GM19324 (cell line): ENCODE measurements around the gene TNFRSF9.
"Not testable (repeated sequence)": the region's sequence is repeated elsewhere in the genome, so short reads cannot be mapped to it uniquely, and the experiment has no call there.

Experiments
- ATAC-seq: cut with Tn5 transposase; IDR thresholded peaks from one replicate; pipeline ENCODE4 v1.9.1; 2021; ENCODE audit warnings: mild to moderate bottlenecking, moderate library complexity; ENCODE audit not compliant: unreplicated experiment, low FRiP score

Gene TNFRSF9

DNA sequence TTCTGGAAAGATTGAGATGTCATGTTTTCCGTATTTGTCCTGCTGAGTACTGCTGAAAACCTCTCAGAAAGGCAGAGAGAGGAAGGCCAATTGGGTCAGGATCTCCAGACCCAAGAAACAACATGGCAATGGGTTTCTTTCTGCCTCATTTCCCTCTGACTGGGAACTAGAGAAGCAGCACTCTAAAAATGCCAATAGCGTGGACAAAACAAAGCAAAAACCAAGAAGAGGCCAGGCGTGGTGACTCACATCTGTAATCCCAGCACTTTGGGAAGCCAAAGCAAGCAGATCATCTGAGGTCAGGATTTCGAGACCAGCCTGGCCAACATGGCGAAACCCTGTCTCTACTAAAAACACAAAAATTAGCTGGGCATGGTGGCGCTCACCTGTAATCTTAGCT, 18.3 kb downstream of the TNFRSF9 start:
- ATAC-seq, result no peak

DNA sequence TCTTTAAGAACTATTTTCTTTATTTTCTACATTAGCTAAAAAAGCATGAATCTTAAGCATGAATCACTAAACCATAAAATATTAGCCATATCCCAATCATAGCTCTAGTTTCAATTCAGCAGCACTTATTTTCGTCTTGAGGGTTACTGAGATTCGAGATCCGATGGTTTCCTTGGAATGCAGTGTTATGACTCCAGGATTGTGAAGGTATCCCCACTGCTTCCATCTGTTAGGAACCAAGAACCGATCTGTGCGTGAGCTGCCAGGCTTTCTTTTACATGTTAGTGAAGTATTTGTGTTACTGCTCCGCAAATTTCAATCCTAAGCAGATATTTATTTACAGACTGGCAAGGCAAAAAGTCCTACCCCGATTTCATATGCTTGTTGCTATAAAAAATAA, 18.8 kb downstream of the TNFRSF9 start:
- no peak for ATAC-seq

GRCh38 chr1:7919880-7920279, 20.8 kb downstream of the TNFRSF9 start:
- ATAC-seq, result no peak

GRCh38 chr1:7917971-7918370, 22.7 kb downstream of the TNFRSF9 start:
- not testable (repeated sequence) for ATAC-seq

GRCh38 chr1:7916501-7916830, 24.2 kb downstream of the TNFRSF9 start:
- no peak for ATAC-seq

GRCh38 chr1:7915826-7916500, 24.7 kb downstream of the TNFRSF9 start:
- ATAC-seq, result no peak

DNA sequence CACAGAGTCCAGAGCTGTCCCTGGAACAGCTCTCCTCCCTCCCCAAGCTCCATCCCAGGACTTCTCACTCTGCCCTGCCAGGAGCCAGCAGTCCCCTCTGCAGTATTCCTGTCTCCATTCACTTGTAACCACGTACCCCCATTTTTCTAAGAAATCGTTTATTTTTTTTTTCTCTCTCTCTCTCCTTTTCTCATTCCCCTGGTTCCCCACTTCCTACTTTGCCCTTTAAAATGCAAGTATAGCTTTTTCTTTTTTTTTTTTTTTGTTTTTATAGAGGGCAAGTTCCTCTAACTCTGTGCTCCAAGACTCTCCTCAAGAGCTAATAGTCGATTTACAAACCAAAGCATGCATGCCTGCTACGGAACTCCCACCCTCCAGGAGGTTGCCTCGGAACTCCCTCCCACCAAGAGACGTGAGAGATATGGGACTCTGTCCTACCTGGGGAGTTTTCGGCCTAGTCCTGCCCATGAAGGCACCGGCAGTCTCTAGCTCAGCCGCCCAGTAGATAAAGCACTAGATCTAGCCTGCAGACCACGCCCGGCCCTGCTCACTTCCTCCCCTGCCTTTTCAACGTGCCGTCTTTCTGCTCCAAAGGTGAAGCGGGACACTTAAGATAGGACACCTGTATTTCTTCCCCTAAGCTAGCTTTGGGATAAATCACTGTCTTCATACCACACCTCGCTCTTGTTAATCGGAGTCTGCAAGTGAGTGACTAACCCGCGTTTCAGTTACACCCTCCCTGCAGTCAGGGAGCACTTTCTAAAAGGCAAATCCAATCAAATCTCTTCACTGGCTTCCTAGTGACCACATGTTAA, 27.7 kb downstream of the TNFRSF9 start:
- ATAC-seq, result no peak

DNA sequence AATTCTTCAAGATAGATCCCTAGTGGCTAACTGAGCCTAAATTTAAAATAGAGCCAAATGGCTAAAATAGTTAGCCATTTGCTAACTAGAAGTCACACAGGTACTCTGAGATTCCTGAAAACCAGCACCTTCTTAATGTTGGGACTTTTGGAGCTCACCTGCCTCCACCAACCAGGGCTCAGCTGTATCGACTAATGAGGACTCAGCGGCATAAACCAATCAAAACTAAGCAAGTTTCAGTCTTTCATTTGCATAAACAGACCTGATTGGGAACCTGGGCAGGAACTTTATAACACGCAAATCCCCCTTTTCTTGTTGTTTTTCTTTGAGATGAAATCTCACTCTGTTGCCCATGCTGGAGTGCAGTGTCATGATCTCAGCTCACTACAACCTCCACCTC, 28.5 kb downstream of the TNFRSF9 start:
- ATAC-seq, result no peak

- no peak for ATAC-seq
Observed at GRCh38 chr1:7905262-7905661, 35.4 kb downstream of the TNFRSF9 start.

GRCh38 chr1:7902478-7903085, 38.1 kb downstream of the TNFRSF9 start:
- ATAC-seq, result no peak

GRCh38 chr1:7899741-7900140, 40.9 kb downstream of the TNFRSF9 start:
- ATAC-seq, result no peak

GRCh38 chr1:7898962-7899361, 41.7 kb downstream of the TNFRSF9 start:
- no peak for ATAC-seq

GRCh38 chr1:7896994-7897393, 43.6 kb downstream of the TNFRSF9 start:
- ATAC-seq, result no peak

- ATAC-seq, result no peak
Observed at GRCh38 chr1:7893529-7894180, 47.0 kb downstream of the TNFRSF9 start.

DNA sequence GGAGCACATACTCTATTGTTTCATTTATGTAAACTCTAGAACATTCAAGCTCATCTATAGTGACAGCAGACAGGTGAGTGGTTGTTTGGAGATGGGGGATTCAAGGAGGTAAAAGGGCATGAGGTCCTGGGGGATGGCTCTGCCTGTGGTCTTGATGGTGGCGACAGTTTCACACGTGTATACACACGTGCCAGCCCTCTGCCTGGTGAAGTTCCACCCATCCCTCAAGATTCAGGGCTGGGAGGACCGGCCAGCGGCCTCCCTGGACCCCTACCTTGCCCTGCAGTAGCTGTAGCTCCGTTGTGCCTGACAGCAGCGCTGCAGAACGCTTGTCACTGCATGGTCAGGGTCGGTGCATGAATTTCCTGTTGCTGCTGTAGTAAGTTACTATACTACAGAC, 48.8 kb downstream of the TNFRSF9 start:
- ATAC-seq, result no peak

DNA sequence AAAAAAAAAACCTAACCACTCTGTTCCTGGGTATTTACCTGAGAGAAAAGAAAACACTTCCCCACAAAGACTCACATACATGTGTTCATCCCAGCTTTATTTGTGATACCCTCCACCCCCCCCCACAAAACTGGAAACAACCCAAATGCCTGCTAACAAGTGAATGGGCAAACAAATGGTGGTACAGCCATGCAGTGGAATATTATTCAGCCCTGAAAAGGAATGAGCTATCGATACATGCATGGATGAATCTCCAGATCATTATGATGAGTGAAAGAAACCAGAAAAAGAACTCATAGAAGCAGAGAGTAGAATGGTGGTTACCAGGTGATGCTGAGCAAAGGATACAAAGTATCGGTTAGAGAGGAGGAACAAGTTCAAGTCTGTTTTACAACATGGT, 49.8 kb downstream of the TNFRSF9 start:
- ATAC-seq, result no peak

- ATAC-seq, result no peak
Observed at GRCh38 chr1:7888248-7889081, 52.2 kb downstream of the TNFRSF9 start.

GRCh38 chr1:7886405-7886745, 54.3 kb downstream of the TNFRSF9 start:
- ATAC-seq, result no peak

GRCh38 chr1:7885513-7886404, 54.9 kb downstream of the TNFRSF9 start:
- ATAC-seq, result no peak

GRCh38 chr1:7884757-7885156, 55.9 kb downstream of the TNFRSF9 start:
- no peak for ATAC-seq
